ENCODE measurements around the gene FBXO31.
A peak's percentile ranks its signal among the peaks of the same experiment; 100 is the strongest.

The FBXO31 gene

GRCh38 chr16:87383505-87384161 is at the start of gene FBXO31:
Gene FBXO31, minus strand, starts transcription at chr16:87383776. Its CDS starts 32 bp downstream, at chr16:87383744.
- Histone ChIP-seq H3K27me3 (ENCODE audit: low read depth, low read length) (no peaks in the 10 kb centered on the region), H3K4me2 (ENCODE audit: low read length) (peak within 1 kb of the TSS; percentile 82)

GRCh38 chr16:87432330-87432915 is 48.8 kb upstream of the FBXO31 start:
- Histone ChIP-seq H3K4me1 (ENCODE audit: low read length) (no peaks in the 10 kb centered on the region), H3K36me3 (replicated peaks; ENCODE audit: low read depth, low read length) (no peaks in the 10 kb centered on the region), H3K9me3 (ENCODE audit: insufficient read depth, low read length) (no peaks in the 10 kb centered on the region), H3K4me3 (ENCODE audit: low read length) (no peak overlapping the region), H3K4me2 (ENCODE audit: low read length) (no peak overlapping the region), H3K9ac (ENCODE audit: low read length) (no peak overlapping the region), H3K27ac (ENCODE audit: low read length) (no peak overlapping the region), H4K20me1 (ENCODE audit: insufficient read depth, low read length) (no peaks in the 10 kb centered on the region), H3K79me2 (ENCODE audit: low read length) (no peaks in the 10 kb centered on the region), H3K27me3 (ENCODE audit: low read depth, low read length) (no peaks in the 10 kb centered on the region), H2AFZ (ENCODE audit: low read depth, low read length) (no peak overlapping the region)
- TF ChIP-seq EZH2phosphoT487 (IDR thresholded peaks at IDR 0.05; ENCODE audit: low read depth) (no peak), CTCF (IDR thresholded peaks at IDR 0.05; ENCODE audit: low read depth, low read length) (no peak)

More at GRCh38 chr16:87383505-87384161, at the start of gene FBXO31:
- Histone ChIP-seq H3K4me3 (ENCODE audit: low read length) (peak within 1 kb of the TSS; percentile 80), H4K20me1 (ENCODE audit: insufficient read depth, low read length) (peaks cover 13% of the 10 kb centered on the region), H3K79me2 (ENCODE audit: low read length) (peaks cover 42% of the 10 kb centered on the region), H3K36me3 (replicated peaks; ENCODE audit: low read depth, low read length) (no peaks in the 10 kb centered on the region), H3K4me1 (ENCODE audit: low read length) (peaks cover 33% of the 10 kb centered on the region), H3K27ac (ENCODE audit: low read length) (peak within 1 kb of the TSS; percentile 56), H3K9me3 (ENCODE audit: insufficient read depth, low read length) (no peaks in the 10 kb centered on the region), H3K9ac (ENCODE audit: low read length) (peak within 1 kb of the TSS; percentile 65), H2AFZ (ENCODE audit: low read depth, low read length) (peak within 1 kb of the TSS; percentile 37)
- TF ChIP-seq EZH2phosphoT487 (IDR thresholded peaks at IDR 0.05; ENCODE audit: low read depth) (no peak), CTCF (IDR thresholded peaks at IDR 0.05; ENCODE audit: low read depth, low read length) (no peak)

GRCh38 chr16:87431926-87432325 is 48.4 kb upstream of the FBXO31 start:
- no peaks in the 10 kb centered on the region for H3K27me3 ChIP-seq (ENCODE audit: low read depth, low read length)
- H3K4me2 ChIP-seq (ENCODE audit: low read length), result no peak overlapping the region
- no peak overlapping the region for H3K27ac ChIP-seq (ENCODE audit: low read length)
- H3K4me3 ChIP-seq (ENCODE audit: low read length), result no peak overlapping the region
- H2AFZ ChIP-seq (ENCODE audit: low read depth, low read length), result no peak overlapping the region
- no peaks in the 10 kb centered on the region for H4K20me1 ChIP-seq (ENCODE audit: insufficient read depth, low read length)
- H3K9ac ChIP-seq (ENCODE audit: low read length), result no peak overlapping the region
- H3K36me3 ChIP-seq (replicated peaks; ENCODE audit: low read depth, low read length), result no peaks in the 10 kb centered on the region
- no peak for TF ChIP-seq EZH2phosphoT487 (IDR thresholded peaks at IDR 0.05; ENCODE audit: low read depth)
- TF ChIP-seq CTCF (IDR thresholded peaks at IDR 0.05; ENCODE audit: low read depth, low read length), result no peak
- H3K79me2 ChIP-seq (ENCODE audit: low read length), result no peaks in the 10 kb centered on the region
- no peaks in the 10 kb centered on the region for H3K4me1 ChIP-seq (ENCODE audit: low read length)
- no peaks in the 10 kb centered on the region for H3K9me3 ChIP-seq (ENCODE audit: insufficient read depth, low read length)

GRCh38 chr16:87426423-87427215 is 43.0 kb upstream of the FBXO31 start:
- no peak for TF ChIP-seq CTCF (IDR thresholded peaks at IDR 0.05; ENCODE audit: low read depth, low read length)
- TF ChIP-seq EZH2phosphoT487 (IDR thresholded peaks at IDR 0.05; ENCODE audit: low read depth), result no peak
- H3K36me3 ChIP-seq (replicated peaks; ENCODE audit: low read depth, low read length), result no peaks in the 10 kb centered on the region
- no peak overlapping the region for H3K4me3 ChIP-seq (ENCODE audit: low read length)
- H3K9me3 ChIP-seq (ENCODE audit: insufficient read depth, low read length), result no peaks in the 10 kb centered on the region
- no peaks in the 10 kb centered on the region for H3K4me1 ChIP-seq (ENCODE audit: low read length)
- H3K27me3 ChIP-seq (ENCODE audit: low read depth, low read length), result no peaks in the 10 kb centered on the region
- H4K20me1 ChIP-seq (ENCODE audit: insufficient read depth, low read length), result no peaks in the 10 kb centered on the region
- H3K79me2 ChIP-seq (ENCODE audit: low read length), result no peaks in the 10 kb centered on the region
- no peak overlapping the region for H3K9ac ChIP-seq (ENCODE audit: low read length)
- H2AFZ ChIP-seq (ENCODE audit: low read depth, low read length), result no peak overlapping the region
- H3K27ac ChIP-seq (ENCODE audit: low read length), result no peak overlapping the region
- no peak overlapping the region for H3K4me2 ChIP-seq (ENCODE audit: low read length)
